PFSK-1 (cell line): ENCODE results near the gene HCRT.

ENCODE experiments used
- FOXP2 ChIP-seq: optimal IDR thresholded peaks from 2 replicates; pipeline ENCODE3; 2011; ENCODE audit warnings: borderline replicate concordance, control low read depth, inconsistent platforms; ENCODE audit not compliant: insufficient read depth; ENCODE audit errors: extremely low read length, extremely low read depth
- POLR2AphosphoS5 ChIP-seq: IDR thresholded peaks from 2 replicates; pipeline ENCODE4 v1.6.1; 2012; ENCODE audit warnings: low read depth, mild to moderate bottlenecking, control low read depth, low read length, moderate library complexity
- REST ChIP-seq, 2 experiments: IDR thresholded peaks; 2 replicates each; pipeline versions ENCODE4 v1.6.1 to v1.8.0; 2011 to 2012; ENCODE audit warnings: low read depth in 2 of 2, low read length in 2 of 2, control low read depth in 1 of 2, inconsistent platforms in 1 of 2, mild to moderate bottlenecking in 1 of 2, moderate library complexity in 1 of 2; ENCODE audit not compliant: insufficient read depth in 1 of 2
- SIN3A ChIP-seq: IDR thresholded peaks from 2 replicates; pipeline ENCODE4 v1.6.1; 2012; ENCODE audit warnings: mild to moderate bottlenecking, low read length, moderate library complexity, borderline replicate concordance; ENCODE audit not compliant: insufficient read depth
- TAF1 ChIP-seq: IDR thresholded peaks from 2 replicates; pipeline ENCODE4 v1.6.1; 2012; ENCODE audit warnings: low read length, control low read depth, borderline replicate concordance; ENCODE audit not compliant: insufficient read depth

GRCh38 chr17:42142371-42142896 is 42.8 kb downstream of the HCRT start:
- TF ChIP-seq POLR2AphosphoS5 (no peak), SIN3A (no peak), TAF1 (no peak), REST (IDR thresholded peaks at IDR 0.05; ENCODE audit: insufficient read depth in 1 of 2, low read depth in 2 of 2, low read length in 2 of 2) (no peak), FOXP2 (no peak)
